ENCODE data around the gene CLSTN2.

DNA sequence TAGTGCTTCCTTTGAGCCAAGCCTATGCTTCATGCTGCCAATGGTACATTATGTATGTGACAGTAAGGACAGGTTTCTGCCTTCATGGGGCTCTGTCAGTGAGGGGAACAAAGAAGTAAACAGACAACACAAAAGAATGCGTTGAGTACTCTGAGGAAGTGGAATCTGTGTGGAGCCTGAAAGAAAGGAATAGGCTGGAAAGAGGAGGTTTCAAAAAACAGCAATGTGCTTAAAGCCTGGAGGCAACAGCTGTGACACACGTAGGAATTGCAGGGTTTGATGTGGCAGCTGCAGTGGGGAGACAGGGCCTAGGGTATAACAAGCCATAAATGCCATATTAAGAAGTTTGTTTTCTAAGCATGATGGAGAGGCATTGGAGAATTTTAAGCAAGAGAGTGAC, 316.7 kb downstream of the CLSTN2 start:
- TF ChIP-seq, protein P1, sequence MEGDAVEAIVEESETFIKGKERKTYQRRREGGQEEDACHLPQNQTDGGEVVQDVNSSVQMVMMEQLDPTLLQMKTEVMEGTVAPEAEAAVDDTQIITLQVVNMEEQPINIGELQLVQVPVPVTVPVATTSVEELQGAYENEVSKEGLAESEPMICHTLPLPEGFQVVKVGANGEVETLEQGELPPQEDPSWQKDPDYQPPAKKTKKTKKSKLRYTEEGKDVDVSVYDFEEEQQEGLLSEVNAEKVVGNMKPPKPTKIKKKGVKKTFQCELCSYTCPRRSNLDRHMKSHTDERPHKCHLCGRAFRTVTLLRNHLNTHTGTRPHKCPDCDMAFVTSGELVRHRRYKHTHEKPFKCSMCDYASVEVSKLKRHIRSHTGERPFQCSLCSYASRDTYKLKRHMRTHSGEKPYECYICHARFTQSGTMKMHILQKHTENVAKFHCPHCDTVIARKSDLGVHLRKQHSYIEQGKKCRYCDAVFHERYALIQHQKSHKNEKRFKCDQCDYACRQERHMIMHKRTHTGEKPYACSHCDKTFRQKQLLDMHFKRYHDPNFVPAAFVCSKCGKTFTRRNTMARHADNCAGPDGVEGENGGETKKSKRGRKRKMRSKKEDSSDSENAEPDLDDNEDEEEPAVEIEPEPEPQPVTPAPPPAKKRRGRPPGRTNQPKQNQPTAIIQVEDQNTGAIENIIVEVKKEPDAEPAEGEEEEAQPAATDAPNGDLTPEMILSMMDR (IDR thresholded peaks at IDR 0.05; ENCODE audit: low read length): no peak
- no peak for TF ChIP-seq EZH2 (optimal IDR thresholded peaks at IDR 0.05; ENCODE audit: low read depth, low read length)

Measured in MM.1S (cell line).